H1 (cell line): ENCODE results near the gene PHACTR1. TPM values are rescaled to one million over a fixed set of nuclear protein-coding genes. Genes with fewer than 3 reads are reported as not detected.

Experiments
- CBX8 ChIP-seq: fragments of 300-800, 300-1000 bp; sonication (generic); IDR thresholded peaks from 2 replicates; pipeline ENCODE4 v1.7.1; 2016; ENCODE audit warnings: low read depth, low read length, borderline replicate concordance
- JUND ChIP-seq: IDR thresholded peaks from 2 replicates; pipeline ENCODE4 v1.6.1; 2011; ENCODE audit warnings: mild to moderate bottlenecking, improper control_type of control experiment, low read length
- MAX ChIP-seq: IDR thresholded peaks from 2 replicates; pipeline ENCODE4 v1.6.1; 2012; ENCODE audit warnings: inconsistent platforms
- SAP30 ChIP-seq: fragments of 300-600 bp; sonication (generic); IDR thresholded peaks from 2 replicates; pipeline ENCODE4 v1.7.1; 2012; ENCODE audit warnings: low read length, moderate library complexity, mild to moderate bottlenecking, inconsistent platforms; ENCODE audit not compliant: insufficient read depth, insufficient replicate concordance
- polyA plus RNA-seq, 7 experiments: library from polyadenylated mRNA; depleted of rRNA in 3 of 7; stranded (reverse) in 5 of 7; unstranded in 2 of 7; fragments of >200 nt in 5 of 7; fragments of 200-250 nt in 2 of 7; gene quantifications; 1 replicate in 5 of 7; 2 replicates in 1 of 7; 4 replicates in 1 of 7; pipeline versions ENCODE4 v1.2.1 to v1.2.3, GENCODE V29; 2011 to 2013; ENCODE audit warnings: missing spikeins in 2 of 7, mixed read lengths in 2 of 7
- total RNA-seq: library from RNA; stranded (reverse); fragmentation: NEBNext Ultra II Directional; extraction: Animal tissue kit (Norgen Biotek cat#: 25700); gene quantifications from 2 replicates; pipeline ENCODE4 v1.2.1, GENCODE V29; 2021

PHACTR1 gene
- total and polyA plus RNA-seq, 2 of the 8 experiments (the other 6 are each of a cell fraction or from before 2014, with no cell fraction given), result 3.9 to 17.1 TPM

- TF ChIP-seq MAX, result no peak
- no peak for TF ChIP-seq CBX8
- no peak for TF ChIP-seq SAP30
- TF ChIP-seq JUND, result no peak
Measured at GRCh38 chr6:13233106-13233505, 516.5 kb downstream of the PHACTR1 start (continued).
